ENCODE data around the gene PRPF40A. TPM values are rescaled to one million over a fixed set of nuclear protein-coding genes. Genes with fewer than 3 reads are reported as not detected.

The PRPF40A gene
- total RNA-seq, 2 donors from 2014 or later, result 82.6 to 97.9 TPM

- Histone ChIP-seq H3K36me3 (no peaks in the 10 kb centered on the region), H3K27me3 (replicated peaks; ENCODE audit: insufficient read depth) (no peaks in the 10 kb centered on the region), H3K27ac (peak overlapping the region; percentile 97 to 98), H3K9me3 (no peaks in the 10 kb centered on the region), H3K4me3 (peak overlapping the region; percentile 79 to 87), H3K4me1 (replicated peaks) (no peaks in the 10 kb centered on the region)
- intact Hi-C loops (cut with DNase I), result loop anchor here (5.0 to 10.0 kb wide), 3 partner anchors 70 to 542 kb away; partner anchors contain the start of genes FMNL2 and STAM2
- under 1% methylated on average over 13 of the region's 13 CpGs for WGBS
- no peak for DNase-seq (ENCODE audit: low spot score)
- no peak for TF ChIP-seq POLR2AphosphoS5 (IDR thresholded peaks at IDR 0.05)
- TF ChIP-seq CTCF (IDR thresholded peaks at IDR 0.05), result no peak
- no peak for TF ChIP-seq POLR2A (IDR thresholded peaks at IDR 0.05)
Observed at GRCh38 chr2:152716805-152717227, 445 bp downstream of the PRPF40A start.

GRCh38 chr2:152715854-152716428 lies 1.3 kb downstream of the PRPF40A start:
- no peak for TF ChIP-seq POLR2A (IDR thresholded peaks at IDR 0.05)
- peak in 1 of 4 experiments; percentile 15 for TF ChIP-seq CTCF (IDR thresholded peaks at IDR 0.05)
- no peak for TF ChIP-seq POLR2AphosphoS5 (IDR thresholded peaks at IDR 0.05)
- Histone ChIP-seq H3K27ac (no peak overlapping the region), H3K36me3 (no peaks in the 10 kb centered on the region), H3K9me3 (no peaks in the 10 kb centered on the region), H3K4me1 (replicated peaks) (no peaks in the 10 kb centered on the region), H3K4me3 (peak overlapping the region; percentile 79 to 87), H3K27me3 (replicated peaks; ENCODE audit: insufficient read depth) (no peaks in the 10 kb centered on the region)
- intact Hi-C loops (cut with DNase I), result loop anchor here (5.0 to 10.0 kb wide), 3 partner anchors 69 to 541 kb away; partner anchors contain the start of genes FMNL2 and STAM2
- 23% methylated on average over 8 of the region's 8 CpGs for WGBS
- no peak for DNase-seq (ENCODE audit: low spot score)

GRCh38 chr2:152715112-152715511 lies 2.1 kb downstream of the PRPF40A start:
- no peak overlapping the region for H3K27ac ChIP-seq
- no peaks in the 10 kb centered on the region for H3K4me1 ChIP-seq (replicated peaks)
- H3K27me3 ChIP-seq (replicated peaks; ENCODE audit: insufficient read depth), result no peaks in the 10 kb centered on the region
- H3K9me3 ChIP-seq, result no peaks in the 10 kb centered on the region
- WGBS, result 74% methylated on average over 1 of the region's 1 CpG
- no peak overlapping the region for H3K4me3 ChIP-seq
- intact Hi-C loops (cut with DNase I), result loop anchor here (5.0 to 10.0 kb wide), 3 partner anchors 68 to 540 kb away; partner anchors contain the start of genes FMNL2 and STAM2
- no peaks in the 10 kb centered on the region for H3K36me3 ChIP-seq
- no peak for DNase-seq (ENCODE audit: low spot score)
- TF ChIP-seq POLR2A (IDR thresholded peaks at IDR 0.05), result no peak
- no peak for TF ChIP-seq CTCF (IDR thresholded peaks at IDR 0.05)
- no peak for TF ChIP-seq POLR2AphosphoS5 (IDR thresholded peaks at IDR 0.05)

GRCh38 chr2:152710713-152711112 lies 6.5 kb downstream of the PRPF40A start:
- H3K4me3 ChIP-seq, result no peak overlapping the region
- H3K9me3 ChIP-seq, result no peaks in the 10 kb centered on the region
- whole genome bisulfite sequencing, result 70% methylated on average over 2 of the region's 2 CpGs
- intact Hi-C loops (cut with DNase I), result loop anchor here (10.0 kb wide), 2 partner anchors 376 to 536 kb away; partner anchors contain the start of genes FMNL2 and STAM2
- H3K27ac ChIP-seq, result no peak overlapping the region
- no peak for DNase-seq (ENCODE audit: low spot score)
- no peaks in the 10 kb centered on the region for H3K27me3 ChIP-seq (replicated peaks; ENCODE audit: insufficient read depth)
- TF ChIP-seq POLR2AphosphoS5 (IDR thresholded peaks at IDR 0.05) (no peak), CTCF (IDR thresholded peaks at IDR 0.05) (no peak), POLR2A (IDR thresholded peaks at IDR 0.05) (no peak)
- H3K4me1 ChIP-seq (replicated peaks), result no peaks in the 10 kb centered on the region
- H3K36me3 ChIP-seq, result no peaks in the 10 kb centered on the region

GRCh38 chr2:152708742-152709141 lies 8.5 kb downstream of the PRPF40A start:
- no peaks in the 10 kb centered on the region for H3K27me3 ChIP-seq (replicated peaks; ENCODE audit: insufficient read depth)
- no peaks in the 10 kb centered on the region for H3K9me3 ChIP-seq
- no peak overlapping the region for H3K4me3 ChIP-seq
- WGBS, result 96% methylated on average over 2 of the region's 2 CpGs
- H3K36me3 ChIP-seq, result no peaks in the 10 kb centered on the region
- H3K4me1 ChIP-seq (replicated peaks), result no peaks in the 10 kb centered on the region
- intact Hi-C loops (cut with DNase I), result no loop called here
- DNase-seq (ENCODE audit: low spot score), result no peak
- no peak overlapping the region for H3K27ac ChIP-seq
- TF ChIP-seq CTCF (IDR thresholded peaks at IDR 0.05) (no peak), POLR2A (IDR thresholded peaks at IDR 0.05) (no peak), POLR2AphosphoS5 (IDR thresholded peaks at IDR 0.05) (no peak)
